Stimulated activated CD4-positive, alpha-beta T cell treated with anti-CD3 and anti-CD28 coated beads, Interleukin-15, amount 100 ng/mL, for 1 hour (primary cell): ENCODE data around the gene IMMP2L.
"Not testable (repeated sequence)": the region's sequence is repeated elsewhere in the genome, so short reads cannot be mapped to it uniquely, and the experiment has no call there.

Experiments used
- DNase-seq, 2 donors: peaks; one replicate each; pipeline ENCODE4 v3.0.0-alpha.2; 2020; ENCODE audit warnings: low read depth in 1 of 2, low spot score in 1 of 2

IMMP2L gene

DNA sequence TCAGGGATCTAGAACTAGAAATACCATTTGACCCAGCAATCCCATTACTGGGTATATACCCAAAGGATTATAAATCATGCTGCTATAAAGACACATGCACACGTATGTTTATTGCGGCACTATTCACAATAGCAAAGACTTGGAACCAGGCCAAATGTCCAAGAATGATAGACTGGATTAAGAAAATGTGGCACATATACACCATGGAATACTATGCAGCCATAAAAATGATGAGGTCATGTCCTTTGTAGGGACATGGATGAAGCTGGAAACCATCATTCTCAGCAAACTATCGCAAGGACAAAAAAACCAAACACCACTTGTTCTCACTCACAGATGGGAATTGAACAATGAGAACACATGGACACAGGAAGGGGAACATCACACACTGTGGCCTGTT is 96.5 kb downstream of the IMMP2L start:
- not testable (repeated sequence) for DNase-seq

DNA sequence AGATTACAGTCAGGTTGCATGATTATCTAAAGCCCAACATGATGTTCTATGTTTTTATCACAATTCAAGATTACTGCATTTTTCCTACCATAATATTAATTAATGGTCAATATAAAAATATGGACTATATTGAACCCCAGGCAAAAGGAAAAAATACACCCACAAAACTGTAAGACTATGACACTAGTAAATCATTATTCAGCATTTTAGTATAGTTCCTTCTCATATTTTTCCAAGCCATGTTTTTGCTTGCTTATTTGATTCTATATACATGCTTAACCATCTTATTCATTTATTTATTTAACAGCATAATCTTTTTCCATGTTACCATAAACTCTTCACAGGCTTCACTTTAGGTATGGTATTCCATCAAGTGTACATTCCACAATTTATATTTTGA is 101.6 kb downstream of the IMMP2L start:
- DNase-seq, result no peak

DNA sequence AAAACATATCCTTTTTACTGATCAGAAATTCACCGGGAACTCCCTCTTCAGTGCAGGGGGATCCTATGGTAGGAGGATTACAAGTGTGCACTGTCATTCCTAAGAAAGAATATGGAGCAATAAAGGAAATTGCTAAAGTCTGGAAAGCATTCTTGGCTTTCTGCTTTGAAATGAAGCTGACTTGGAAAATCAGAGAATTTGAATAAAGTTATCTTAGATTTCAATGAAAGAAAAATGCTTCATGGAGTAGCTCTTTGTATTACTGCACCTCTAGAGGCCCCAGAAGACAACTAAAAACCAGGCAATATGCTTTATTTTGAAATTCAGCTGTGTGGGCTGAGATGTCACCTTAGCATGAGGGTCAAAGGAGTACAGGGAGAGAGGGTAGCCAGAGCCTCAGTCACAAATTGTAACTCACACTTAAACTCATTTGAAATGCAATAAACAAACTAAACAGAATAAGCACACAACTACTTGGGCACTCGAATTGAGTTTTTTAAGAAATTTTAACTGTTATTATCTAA is 102.5 kb downstream of the IMMP2L start:
- DNase-seq, result no peak

DNA sequence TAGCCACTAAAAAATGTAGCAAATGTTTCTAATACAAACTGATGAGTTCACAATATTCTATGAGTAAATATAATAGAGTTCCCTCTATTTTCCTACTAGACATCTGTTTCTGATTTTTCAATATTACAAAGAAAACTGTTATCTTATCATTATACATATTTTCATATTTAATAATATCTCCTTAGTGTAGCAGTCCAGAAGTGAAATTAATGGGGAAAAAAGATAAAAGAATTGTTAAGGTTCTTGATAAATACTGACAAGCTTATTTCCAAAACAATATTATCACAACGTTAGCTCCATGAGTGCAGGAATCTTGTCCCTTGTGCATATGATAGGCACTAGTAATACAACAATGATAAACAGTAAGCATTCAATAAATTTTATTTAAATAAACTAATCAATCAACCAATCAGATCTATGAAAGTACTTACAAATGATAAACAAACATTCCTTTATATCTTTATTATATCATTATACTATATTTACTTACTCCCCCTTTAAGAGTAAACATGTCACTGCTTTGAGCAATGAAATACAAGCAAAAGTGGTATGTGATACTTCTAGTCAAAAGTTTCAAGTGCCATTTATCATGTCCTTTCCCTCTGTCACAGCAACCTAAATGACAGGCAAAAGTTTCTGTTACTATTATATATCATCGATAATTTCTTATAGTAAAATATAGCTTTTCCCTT is 103.1 kb downstream of the IMMP2L start:
- no peak for DNase-seq

DNA sequence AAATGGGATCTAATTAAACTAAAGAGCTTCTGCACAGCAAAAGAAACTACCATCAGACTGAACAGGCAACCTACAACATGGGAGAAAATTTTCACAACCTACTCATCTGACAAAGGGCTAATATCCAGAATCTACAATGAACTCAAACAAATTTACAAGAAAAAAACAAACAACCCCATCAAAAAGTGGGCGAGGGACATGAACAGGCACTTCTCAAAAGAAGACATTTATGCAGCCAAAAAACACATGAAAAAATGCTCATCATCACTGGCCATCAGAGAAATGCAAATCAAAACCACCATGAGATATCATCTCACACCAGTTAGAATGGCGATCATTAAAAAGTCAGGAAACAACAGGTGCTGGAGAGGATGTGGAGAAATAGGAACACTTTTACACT is 111.6 kb downstream of the IMMP2L start:
- not testable (repeated sequence) for DNase-seq

DNA sequence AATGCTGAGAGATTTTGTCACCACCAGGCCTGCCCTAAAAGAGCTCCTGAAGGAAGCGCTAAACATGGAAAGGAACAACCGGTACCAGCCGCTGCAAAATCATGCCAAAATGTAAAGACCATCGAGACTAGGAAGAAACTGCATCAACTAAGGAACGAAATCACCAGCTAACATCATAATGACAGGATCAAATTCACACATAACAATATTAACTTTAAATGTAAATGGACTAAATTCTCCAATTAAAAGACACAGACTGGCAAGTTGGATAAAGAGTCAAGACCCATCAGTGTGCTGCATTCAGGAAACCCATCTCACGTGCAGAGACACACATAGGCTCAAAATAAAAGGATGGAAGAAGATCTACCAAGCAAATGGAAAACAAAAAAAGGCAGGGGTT is 114.8 kb downstream of the IMMP2L start:
- DNase-seq, result not testable (repeated sequence)

DNA sequence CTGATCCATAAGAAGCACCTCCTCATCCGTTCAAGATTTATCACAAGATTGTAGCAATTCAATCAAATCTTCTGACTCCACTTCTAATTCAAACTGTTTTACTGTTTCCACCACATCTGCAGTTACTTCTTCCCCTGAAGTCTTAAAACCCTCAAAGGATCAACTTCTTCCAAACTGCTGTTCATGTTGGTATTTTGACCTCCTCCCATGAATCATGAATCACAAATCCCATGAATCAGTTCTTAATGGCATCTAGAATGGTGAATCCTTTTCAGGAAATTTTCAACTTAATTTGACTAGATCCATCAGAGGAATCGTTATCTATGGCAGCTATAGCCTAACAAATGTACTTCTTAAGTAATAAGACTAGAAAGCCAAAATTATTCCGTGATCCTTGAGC is 122.3 kb downstream of the IMMP2L start:
- DNase-seq, result no peak

DNA sequence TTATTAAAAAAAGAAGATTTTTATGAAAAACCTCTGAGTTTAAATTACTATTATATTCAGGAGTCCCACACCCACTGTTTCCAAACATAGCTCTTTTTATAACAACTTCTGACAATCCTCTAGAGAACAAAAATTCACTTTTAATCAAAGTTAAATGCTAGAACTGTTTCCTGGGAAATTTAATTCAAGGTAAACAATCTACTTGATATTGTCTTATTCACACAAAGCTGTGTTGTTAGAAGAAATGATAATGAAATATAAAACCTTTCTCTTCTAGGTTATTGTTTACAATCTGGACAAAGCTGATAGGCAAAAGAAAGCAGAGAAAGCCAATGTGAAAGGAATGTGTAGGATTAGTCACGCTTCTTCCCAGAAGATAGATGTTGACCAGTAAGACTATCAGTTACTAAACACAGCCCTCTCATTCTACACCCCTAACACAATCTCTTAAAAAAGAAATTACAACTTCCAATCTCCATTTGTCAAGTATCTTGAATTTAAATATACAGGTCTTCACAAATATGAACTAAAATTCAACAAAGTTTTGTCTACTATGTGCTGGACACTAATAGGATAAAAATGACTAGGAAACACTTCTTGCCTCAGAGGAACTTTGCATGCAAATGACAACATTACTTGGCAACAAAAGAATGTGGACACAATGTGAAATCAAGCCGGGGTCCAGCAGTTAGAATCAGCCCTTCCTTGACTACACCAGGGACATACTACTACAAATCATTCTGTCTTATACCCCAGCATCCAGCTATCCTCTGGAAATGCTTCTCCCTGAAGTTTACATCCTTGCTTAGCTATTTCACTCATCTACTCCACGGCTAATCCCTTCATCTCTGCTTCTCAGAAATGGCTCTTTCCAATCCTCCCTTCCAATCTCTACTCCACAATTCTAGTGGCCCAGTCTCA is 123.7 kb downstream of the IMMP2L start:
- DNase-seq, result no peak

DNA sequence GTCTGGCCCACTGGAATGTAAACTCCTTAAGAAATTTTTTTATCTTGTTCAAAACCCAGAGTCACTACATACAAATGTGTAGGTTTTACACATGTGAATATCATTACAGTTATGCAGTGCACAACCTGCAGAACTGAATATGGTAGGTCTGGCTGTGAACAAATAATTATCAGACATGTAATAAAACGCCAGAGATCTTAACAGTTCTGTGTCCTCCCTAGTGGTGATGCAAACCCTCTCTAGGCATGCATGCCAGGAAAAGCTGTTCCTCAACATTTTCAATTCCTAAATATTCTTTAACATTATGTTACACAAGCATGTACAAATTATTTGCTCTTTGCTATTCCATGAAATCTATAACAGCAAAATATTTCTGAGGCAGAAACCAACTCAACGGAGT is 124.6 kb downstream of the IMMP2L start:
- DNase-seq, result no peak

DNA sequence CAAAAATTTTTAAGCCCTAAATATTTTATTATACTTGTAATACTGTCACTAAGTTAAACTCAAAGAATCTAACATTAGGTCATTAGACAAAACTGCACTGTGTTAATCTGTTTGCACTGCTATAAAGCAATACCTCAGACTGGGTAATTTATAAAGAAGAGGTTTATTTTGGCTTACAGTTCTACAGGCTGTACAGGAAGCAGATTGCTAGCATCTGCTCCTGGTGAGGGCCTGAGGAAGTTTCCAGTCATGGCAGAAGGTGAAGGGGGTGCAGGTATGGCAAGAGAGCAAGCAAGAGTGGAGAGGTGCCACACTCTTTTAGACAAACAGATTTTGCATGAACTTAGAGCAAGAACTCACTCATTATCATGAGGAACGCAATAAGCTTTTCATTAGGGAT is 125.7 kb downstream of the IMMP2L start:
- no peak for DNase-seq

DNA sequence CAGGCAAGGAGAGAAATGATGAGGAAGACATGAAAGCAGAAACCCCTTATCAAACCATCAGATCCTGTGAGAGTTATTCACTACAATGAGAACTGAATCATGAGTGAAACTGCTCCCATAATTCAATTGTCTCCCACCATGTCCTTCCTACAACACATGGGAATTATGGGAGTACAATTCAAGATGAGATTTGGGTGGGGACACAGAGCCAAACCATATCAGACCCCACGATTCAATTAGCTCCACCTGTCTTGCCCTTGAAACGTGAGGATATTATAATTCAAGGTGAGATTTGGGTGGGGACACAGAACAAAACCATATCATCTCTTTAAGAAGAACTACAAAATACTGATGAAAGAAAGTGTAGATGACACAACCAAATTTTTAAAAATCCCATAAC is 128.9 kb downstream of the IMMP2L start:
- DNase-seq, result no peak

DNA sequence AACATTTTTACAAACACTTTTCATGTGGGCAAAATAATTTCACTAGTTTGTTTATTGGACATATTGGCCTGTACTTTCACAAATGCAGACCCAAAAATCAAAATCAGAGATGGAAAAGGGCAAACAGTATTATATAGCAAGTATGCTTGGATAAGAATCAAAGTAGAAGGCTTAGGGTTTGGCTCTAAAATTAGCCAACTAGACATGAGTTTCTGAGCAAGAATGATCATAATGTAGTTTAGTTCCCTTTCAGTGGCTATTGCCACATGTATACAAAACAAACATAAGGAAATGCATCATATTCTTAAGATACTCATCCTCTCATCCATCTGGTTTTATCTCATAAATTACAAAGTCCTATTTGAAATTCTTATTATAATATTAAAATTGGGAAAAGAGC is 132.5 kb downstream of the IMMP2L start:
- DNase-seq, result no peak

DNA sequence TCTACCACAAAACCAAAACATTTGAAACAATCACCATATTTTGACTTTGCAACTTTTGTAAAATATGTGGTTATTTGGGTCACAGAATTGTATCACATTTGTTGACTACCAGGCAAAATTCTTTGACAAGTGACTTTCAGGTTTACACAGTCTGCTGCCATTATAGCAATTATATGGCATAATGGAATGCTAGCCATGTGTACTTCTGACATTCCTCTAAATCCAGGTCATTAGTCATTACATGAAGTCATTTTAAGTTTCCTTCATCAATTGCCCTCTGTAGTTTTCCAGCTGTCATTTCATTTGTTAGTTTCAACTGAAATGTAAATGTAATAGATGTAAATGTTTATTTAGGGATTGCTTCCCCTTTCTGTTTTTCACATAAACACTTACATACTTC is 137.5 kb downstream of the IMMP2L start:
- DNase-seq, result no peak

DNA sequence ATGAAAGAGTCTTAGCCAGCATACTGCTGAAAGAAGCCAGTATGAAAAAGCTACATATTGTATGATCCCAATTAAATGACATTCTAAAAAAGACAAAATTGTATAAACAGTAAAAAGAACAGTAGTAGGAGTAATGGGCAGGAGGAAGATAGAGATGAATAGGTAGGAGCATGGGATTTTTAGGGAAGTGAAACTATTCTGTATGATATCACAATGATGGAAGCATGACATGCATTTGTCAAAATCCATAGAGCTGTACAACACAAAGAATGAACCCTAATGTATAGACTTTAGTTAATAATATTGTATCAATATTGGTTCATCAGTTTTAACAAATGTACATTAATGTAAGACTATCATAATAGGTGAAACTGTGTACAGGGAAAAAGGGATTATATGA is 147.9 kb downstream of the IMMP2L start:
- no peak for DNase-seq

DNA sequence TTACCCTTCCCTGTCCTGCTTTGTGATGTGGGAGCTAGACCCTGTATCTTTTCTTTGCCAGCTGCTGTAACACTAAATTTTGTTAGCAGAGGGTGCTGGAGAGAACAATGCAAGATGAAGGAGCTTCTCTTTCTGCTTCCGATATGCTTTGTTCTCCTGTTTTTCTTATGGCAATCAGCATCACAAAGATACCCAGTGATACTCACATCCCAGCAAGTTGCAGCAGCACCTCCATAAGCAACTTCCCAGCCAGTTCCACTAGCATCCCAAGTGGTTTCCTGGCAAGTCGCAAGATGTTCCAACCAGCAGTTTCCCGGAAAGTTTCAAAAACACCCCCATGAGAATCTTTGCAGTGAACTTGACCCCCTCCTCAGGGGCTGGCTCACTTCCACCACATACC is 148.6 kb downstream of the IMMP2L start:
- no peak for DNase-seq

DNA sequence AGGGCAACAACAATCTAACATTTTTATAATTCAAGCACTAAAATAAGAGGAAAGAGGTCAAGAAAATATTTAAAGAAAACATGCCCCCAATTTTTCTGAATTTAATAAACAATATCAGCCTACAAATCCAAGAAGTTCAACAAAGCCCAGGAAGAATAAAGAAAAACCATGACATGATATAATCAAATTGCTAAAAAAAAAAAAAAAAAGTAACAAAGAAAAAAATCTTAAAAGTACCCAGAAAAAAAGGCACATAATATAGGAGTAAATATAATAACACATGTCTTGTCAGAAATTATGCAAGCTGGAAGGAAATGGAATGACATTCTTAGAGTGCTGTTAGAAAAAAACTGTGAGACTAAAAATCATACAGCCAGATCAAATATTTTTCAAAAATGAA is 151.4 kb downstream of the IMMP2L start:
- no peak for DNase-seq

DNA sequence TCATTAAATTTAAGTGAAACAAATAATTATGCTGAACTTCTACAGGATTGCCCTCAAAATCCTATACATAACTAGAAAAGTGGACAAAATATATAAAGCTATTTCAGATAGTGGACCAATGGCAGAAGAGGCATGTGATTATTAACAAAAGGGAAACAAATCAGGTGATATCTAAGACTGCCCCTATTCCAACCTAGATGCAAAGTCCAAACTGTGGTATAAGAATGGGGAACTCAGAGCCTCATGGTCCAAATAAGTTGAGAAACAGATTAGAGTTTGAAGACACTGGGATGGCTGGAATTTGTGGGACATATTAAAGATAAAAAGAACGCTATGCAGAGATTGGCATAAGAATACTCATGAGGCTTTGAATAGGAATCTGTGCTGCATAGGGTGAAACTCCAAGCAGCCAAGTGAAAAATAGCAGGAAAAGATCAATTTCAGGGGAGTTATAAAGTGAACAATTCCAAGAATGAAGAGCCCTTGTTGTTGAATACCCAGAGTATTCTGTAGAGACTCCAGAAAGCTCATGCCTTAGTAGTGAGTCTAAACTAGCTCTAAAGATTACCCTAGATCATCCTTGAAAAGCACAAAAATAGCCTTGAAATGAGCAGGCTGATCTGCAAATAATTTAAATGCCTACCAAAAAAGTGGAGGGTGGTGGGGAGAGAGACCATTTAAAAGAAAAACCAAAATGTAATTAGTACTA is 152.4 kb downstream of the IMMP2L start:
- no peak for DNase-seq

DNA sequence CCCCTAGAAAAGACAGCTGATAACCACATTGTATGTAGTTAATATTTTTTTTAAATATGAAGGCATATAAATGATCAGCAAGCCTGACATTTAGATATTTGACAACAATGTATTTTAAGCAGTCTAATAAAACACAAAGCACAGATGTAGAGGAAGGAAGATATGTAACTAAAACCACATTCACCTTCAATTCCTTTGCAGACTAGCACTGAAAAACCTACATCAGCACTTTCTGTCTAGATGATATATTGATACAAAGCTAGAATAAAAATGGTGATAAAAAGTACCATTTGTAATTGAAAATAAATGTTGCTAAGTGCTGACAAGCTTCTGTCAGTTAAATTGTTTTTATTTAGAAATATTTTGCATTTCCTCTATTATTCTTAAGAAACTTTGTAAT is 153.6 kb downstream of the IMMP2L start:
- DNase-seq, result no peak

DNA sequence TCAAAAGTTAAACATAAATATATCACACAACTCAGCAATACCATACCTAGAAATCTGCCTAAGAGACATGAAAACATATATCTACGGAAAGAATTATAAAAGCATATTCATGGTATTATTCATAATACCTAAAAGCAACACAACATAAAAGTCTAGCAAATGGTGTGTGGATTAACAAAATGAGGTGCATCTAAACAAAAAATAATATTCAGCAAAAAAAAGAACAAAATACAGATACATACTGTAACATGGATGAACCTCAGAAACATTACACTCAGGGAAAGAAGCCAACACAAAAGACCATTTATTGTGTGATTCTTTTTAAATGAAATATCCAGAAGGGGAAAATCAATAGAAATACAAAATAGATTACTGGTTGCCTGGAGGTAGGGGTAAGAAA is 155.0 kb downstream of the IMMP2L start:
- no peak for DNase-seq

DNA sequence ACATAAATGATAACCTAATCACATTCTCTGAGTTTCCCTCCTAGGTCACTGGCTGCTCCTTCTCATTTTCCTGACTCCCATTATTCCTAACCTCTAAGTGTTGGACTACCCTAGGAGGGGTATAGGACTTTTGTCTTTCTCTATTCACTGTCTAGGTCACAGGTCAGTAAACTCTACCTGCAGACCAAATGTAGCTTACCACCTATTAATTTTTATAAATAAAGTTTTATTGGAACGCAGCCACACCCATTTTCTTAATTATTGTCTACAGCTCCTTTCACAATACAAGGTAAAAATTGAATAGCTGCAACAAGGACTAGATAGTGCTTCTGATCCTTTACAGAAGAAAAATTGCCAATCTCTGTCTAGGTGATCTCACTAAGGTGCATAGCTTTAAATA is 156.7 kb downstream of the IMMP2L start:
- no peak for DNase-seq

DNA sequence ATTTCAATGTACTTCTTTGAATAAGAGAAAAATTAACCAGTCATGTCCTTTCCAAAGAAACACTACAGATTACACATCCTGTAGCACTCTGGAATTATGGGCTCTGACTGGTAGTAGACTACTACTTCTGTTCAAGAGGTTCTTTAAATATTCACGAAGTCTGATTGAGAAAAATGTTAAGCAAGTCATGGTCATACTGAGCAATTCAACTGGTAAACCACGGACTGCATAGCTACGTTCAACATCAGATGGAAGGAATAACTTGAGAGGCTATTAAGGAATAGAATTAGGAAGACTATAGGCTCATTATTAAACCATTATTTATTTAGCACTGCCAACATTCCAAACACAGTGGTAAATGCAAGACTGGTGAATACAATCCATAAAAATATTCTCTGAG is 160.8 kb downstream of the IMMP2L start:
- no peak for DNase-seq

DNA sequence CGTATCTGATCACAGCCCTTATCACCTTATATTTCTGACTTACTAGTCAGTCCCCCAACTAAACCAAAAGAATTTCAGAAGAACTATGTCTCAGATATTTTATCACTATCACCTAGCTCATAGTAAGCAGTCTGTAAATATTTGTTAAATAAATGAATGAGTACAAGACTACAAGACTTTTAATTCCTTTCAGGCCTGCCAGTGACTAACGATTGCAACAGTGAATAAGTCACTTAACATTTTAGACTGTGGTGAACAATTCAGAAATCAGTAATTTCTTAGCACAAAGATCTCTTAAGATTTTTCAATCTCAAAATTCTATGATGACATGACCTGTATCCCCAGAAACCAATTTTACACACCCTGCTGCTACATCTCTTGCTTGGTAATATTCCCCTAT is 162.2 kb downstream of the IMMP2L start:
- DNase-seq, result no peak
